ENCODE results near the gene ZNF385B. TPM values are rescaled to one million over a fixed set of nuclear protein-coding genes. Genes with fewer than 3 reads are reported as not detected.

ZNF385B gene
- total and polyA plus RNA-seq, 9 of the 15 experiments (the other 6 are each of a cell fraction or from before 2014, with no cell fraction given) = 0.50 TPM; not detected in 8

- Histone ChIP-seq H3K27ac (ENCODE audit: extremely low read depth, low read depth, low read length) (no peak overlapping the region), H3K4me3 (no peak overlapping the region), H3K4me2 (ENCODE audit: insufficient read depth, low read length) (no peak overlapping the region), H2AFZ (ENCODE audit: low read depth, low read length) (no peak overlapping the region), H3K4me1 (replicated peaks in 1 of 2; ENCODE audit: control insufficient read depth in 2 of 2, insufficient read depth in 2 of 2, low read length in 2 of 2) (no peaks in the 10 kb centered on the region), H3K27me3 (ENCODE audit: control insufficient read depth in 2 of 2, insufficient read depth in 2 of 2, low read length in 2 of 2) (no peaks in the 10 kb centered on the region), H3K9me3 (replicated peaks; ENCODE audit: control insufficient read depth, insufficient read depth, low read depth, low read length) (no peaks in the 10 kb centered on the region), H3K79me2 (ENCODE audit: control insufficient read depth, insufficient read depth, low read length) (no peaks in the 10 kb centered on the region), H3K9ac (ENCODE audit: insufficient read depth in 1 of 2, low read depth in 2 of 2, low read length in 2 of 2) (no peak overlapping the region), H3K36me3 (ENCODE audit: control insufficient read depth, insufficient read depth, low read length) (no peaks in the 10 kb centered on the region), H3K9me1 (ENCODE audit: control insufficient read depth, insufficient read depth, low read length) (no peaks in the 10 kb centered on the region), H4K20me1 (replicated peaks; ENCODE audit: control insufficient read depth, insufficient read depth, low read length) (no peaks in the 10 kb centered on the region)
- in situ Hi-C loops (cut with MboI) = no loop called here
- DNase-seq (ENCODE audit: extremely low read depth in 1 of 4, low spot score in 3 of 4) (no peak), ATAC-seq (no peak), FAIRE-seq (no peak)
- intact Hi-C loops (cut with micrococcal nuclease) = no loop called here
- TF ChIP-seq ZNF76 (CRISPR knock-in tag; IDR thresholded peaks at IDR 0.05; ENCODE audit: borderline replicate concordance) (no peak), NCOA2 (IDR thresholded peaks at IDR 0.05; ENCODE audit: partially characterized antibody in 2 of 2) (no peak), GTF2F1 (IDR thresholded peaks at IDR 0.05; ENCODE audit: low read depth, low read length) (no peak), SP1 (CRISPR knock-in tag; IDR thresholded peaks at IDR 0.05) (no peak), PTBP1 (IDR thresholded peaks at IDR 0.05; ENCODE audit: low read depth, low read length) (no peak), KAT7 (CRISPR knock-in tag; IDR thresholded peaks at IDR 0.05; ENCODE audit: borderline replicate concordance) (no peak), DLX4 (CRISPR knock-in tag; IDR thresholded peaks at IDR 0.05) (no peak), GABPB2 (CRISPR knock-in tag; conservative IDR thresholded peaks at IDR 0.05) (no peak), ETV5 (CRISPR knock-in tag; IDR thresholded peaks at IDR 0.05; ENCODE audit: low read depth) (no peak), TBL1XR1 (IDR thresholded peaks at IDR 0.05; ENCODE audit: low read length in 2 of 2) (no peak), ZFP1 (CRISPR knock-in tag; IDR thresholded peaks at IDR 0.05) (no peak), RHOXF2B (CRISPR knock-in tag; conservative IDR thresholded peaks at IDR 0.05) (no peak), STAG1 (CRISPR knock-in tag; IDR thresholded peaks at IDR 0.05; ENCODE audit: borderline replicate concordance) (no peak), RBM39 (optimal IDR thresholded peaks at IDR 0.05; ENCODE audit: low read depth, low read length) (no peak), BCL6 (CRISPR knock-in tag; IDR thresholded peaks at IDR 0.05) (no peak), HDAC6 (IDR thresholded peaks at IDR 0.05; ENCODE audit: low read depth, low read length) (no peak), EP300 (IDR thresholded peaks at IDR 0.05; ENCODE audit: low read length) (no peak), EHMT2 (IDR thresholded peaks at IDR 0.05) (no peak), PKNOX1 (IDR thresholded peaks at IDR 0.05) (no peak), PREB (CRISPR knock-in tag; IDR thresholded peaks at IDR 0.05) (no peak)
- ChIA-PET POLR2A (interaction anchor here (1.0 kb wide), 1 partner anchor 20 kb away, joined by 3 read pairs; no protein-coding TSS in a partner anchor), CTCF (ENCODE audit: low intra/inter-chr PET ratio) (no interaction called here)
- BruUV-seq (replicated peaks) = no TSS peak
- WGBS (ENCODE audit: insufficient coverage, low coverage, missing lambda C conversion rate) = 4% methylated on average over 4 of the region's 4 CpGs
Observed at GRCh38 chr2:179877601-179878364, 16.4 kb upstream of the ZNF385B start.
